Muscle of arm (tissue), 12 donors: ENCODE data around the gene HS3ST2. TPM values are rescaled to one million over a fixed set of nuclear protein-coding genes. Genes with fewer than 3 reads are reported as not detected.
"Not testable (repeated sequence)": the region's sequence is repeated elsewhere in the genome, so short reads cannot be mapped to it uniquely, and the experiment has no call there.

Experiments
- DNase-seq: peaks from one replicate; pipeline ENCODE4 v3.0.0-alpha.2; 2013
- polyA plus RNA-seq, 12 donors: library from polyadenylated mRNA; unstranded; fragments of 120-200 nt; gene quantifications; one replicate each; pipeline ENCODE4 v1.2.1, GENCODE V29; 2013; ENCODE audit not compliant: insufficient read length in 12 of 12

HS3ST2 gene
- polyA plus RNA-seq, 12 donors: 0.12 to 0.40 (median 0.22) TPM; not detected in 8

DNA sequence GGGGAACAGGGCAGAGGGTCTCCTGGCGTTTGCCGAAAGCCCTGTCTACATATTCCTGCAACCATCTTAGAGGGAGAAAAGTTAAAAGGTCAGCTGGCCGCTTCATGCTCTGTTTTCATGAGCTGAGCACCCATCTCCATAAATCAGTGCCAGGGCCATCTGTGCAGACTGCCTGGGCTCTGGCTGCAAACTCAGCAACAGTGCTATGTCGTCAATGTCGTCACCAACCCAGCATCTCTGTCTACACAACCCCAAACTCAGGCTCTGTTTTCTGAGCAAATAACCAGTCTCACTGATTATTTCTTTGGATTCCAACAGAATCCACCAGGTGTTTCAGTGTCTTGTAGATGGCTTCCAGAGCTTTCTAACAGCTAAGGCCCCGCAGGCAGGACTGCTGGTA, 65.0 kb downstream of the HS3ST2 start:
- DNase-seq: no peak

- DNase-seq: no peak
Measured at GRCh38 chr16:22879466-22879865, 65.5 kb downstream of the HS3ST2 start.

- no peak for DNase-seq
Measured at GRCh38 chr16:22882981-22883380, 69.0 kb downstream of the HS3ST2 start.

- no peak for DNase-seq
Measured at GRCh38 chr16:22885951-22886350, 72.0 kb downstream of the HS3ST2 start.

DNA sequence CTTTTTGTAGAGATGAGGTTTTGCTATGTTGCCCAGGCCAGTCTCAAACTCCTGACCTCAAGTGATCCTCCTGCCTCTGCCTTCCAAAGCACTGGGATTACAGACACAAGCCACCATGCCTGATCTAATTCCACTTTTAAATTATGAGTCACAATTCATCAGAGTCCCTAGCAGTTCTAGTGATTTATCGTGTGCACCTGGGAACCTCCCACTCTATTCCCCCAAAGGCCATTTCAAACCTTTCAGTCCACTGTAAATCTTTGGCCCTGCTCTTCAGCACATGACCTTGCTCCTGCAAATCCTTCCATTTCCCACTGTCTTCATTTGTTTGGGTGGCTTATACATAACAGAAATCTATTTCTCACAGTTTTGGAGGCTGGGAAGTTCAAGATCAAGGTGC, 73.0 kb downstream of the HS3ST2 start:
- DNase-seq: no peak

DNA sequence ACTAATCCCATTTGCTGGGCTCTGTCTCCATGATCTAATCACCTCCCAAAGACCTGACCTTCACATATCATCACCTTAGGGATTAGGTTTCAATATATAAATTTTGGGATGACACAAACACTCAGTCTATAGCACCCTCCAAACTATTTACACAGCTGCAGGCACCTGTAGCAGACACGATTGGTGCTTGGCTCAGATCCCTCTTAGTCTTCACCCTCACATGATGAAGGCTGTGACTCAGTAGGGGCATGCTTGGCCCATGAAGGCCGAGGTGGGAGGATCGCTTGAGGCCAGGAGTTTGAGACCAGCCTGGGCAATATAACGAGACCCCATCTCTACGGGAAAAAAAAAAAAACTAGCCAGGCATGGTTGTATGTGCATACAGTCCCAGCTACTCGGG, 73.5 kb downstream of the HS3ST2 start:
- DNase-seq: no peak

- no peak for DNase-seq
Measured at GRCh38 chr16:22888791-22889190, 74.8 kb downstream of the HS3ST2 start.

- DNase-seq: no peak
Measured at GRCh38 chr16:22890976-22891375, 77.0 kb downstream of the HS3ST2 start.

GRCh38 chr16:22897184-22897583, 83.2 kb downstream of the HS3ST2 start:
- no peak for DNase-seq

DNA sequence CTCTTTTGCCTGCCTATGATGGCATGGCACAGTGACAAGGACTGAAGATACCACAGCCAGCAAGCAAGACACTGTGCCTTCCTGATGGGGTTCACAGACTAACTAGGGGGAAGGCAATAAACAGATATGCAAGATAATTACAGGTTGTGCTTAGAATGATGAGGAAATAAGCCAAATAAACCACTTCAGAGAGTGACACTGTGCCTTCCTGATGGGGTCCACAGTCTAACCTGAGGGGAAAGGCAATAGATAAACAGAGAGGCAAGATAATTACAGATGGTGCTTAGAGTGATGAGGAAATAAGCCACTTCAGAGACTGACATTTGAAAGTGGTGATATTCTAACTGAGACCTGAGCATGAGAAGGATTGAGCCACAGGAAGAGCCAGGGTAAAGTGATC, 84.2 kb downstream of the HS3ST2 start:
- no peak for DNase-seq

- peak; percentile 35 for DNase-seq
Measured at GRCh38 chr16:22898874-22899348, 84.9 kb downstream of the HS3ST2 start.

DNA sequence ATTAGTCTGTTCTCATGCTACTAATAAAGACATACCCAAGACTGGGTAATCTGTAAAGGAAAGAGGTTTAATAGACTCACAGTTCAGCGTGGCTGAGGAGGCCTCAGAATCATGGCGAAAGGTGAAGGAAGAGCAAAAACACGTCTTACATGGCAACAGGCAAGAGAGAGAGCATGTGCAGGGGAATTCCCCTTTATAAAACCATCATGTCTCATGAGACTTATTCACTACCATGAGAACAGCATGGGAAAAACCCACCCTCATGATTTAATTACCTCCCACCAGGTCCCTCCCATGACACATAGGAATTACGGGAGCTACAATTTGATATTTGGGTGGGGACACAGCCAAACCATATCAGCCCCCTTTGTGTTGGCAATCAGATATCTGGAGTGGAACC, 85.6 kb downstream of the HS3ST2 start:
- DNase-seq: not testable (repeated sequence)

DNA sequence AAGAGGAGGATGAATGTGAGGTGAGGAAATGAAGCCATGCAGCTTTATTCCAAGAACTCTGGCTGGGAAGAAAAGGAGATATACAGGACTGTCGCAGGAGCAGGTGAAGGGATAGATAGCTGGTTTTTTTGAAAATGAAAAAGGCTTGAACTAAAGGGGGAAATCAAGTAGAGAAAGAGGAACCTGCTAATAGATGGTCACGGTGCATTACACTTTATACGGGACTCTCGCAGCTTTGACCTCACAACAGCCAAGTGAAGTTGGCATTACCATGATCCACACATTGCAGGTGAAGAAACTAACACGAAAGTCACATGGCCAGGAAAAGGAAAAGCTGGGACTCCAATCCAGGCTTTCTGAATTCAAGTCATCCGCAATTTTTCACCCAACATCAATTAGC, 86.9 kb downstream of the HS3ST2 start:
- no peak for DNase-seq

GRCh38 chr16:22901563-22901962, 87.6 kb downstream of the HS3ST2 start:
- no peak for DNase-seq

GRCh38 chr16:22903716-22904115, 89.8 kb downstream of the HS3ST2 start:
- DNase-seq: no peak

GRCh38 chr16:22912654-22913053, 98.7 kb downstream of the HS3ST2 start:
- no peak for DNase-seq

DNA sequence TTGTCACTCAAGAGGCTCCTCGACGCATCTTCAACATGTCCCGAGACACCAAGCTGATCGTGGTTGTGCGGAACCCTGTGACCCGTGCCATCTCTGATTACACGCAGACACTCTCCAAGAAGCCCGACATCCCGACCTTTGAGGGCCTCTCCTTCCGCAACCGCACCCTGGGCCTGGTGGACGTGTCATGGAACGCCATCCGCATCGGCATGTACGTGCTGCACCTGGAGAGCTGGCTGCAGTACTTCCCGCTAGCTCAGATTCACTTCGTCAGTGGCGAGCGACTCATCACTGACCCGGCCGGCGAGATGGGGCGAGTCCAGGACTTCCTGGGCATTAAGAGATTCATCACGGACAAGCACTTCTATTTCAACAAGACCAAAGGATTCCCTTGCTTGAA, 101.0 kb downstream of the HS3ST2 start:
- DNase-seq: no peak

GRCh38 chr16:22923491-22923890, 109.5 kb downstream of the HS3ST2 start:
- DNase-seq: no peak

- no peak for DNase-seq
Measured at GRCh38 chr16:22924492-22924891, 110.5 kb downstream of the HS3ST2 start.

- no peak for DNase-seq
Measured at GRCh38 chr16:22926105-22926751, 112.3 kb downstream of the HS3ST2 start.

- no peak for DNase-seq
Measured at GRCh38 chr16:22927306-22927705, 113.3 kb downstream of the HS3ST2 start.

GRCh38 chr16:22928882-22929435, 115.0 kb downstream of the HS3ST2 start:
- DNase-seq: no peak

DNA sequence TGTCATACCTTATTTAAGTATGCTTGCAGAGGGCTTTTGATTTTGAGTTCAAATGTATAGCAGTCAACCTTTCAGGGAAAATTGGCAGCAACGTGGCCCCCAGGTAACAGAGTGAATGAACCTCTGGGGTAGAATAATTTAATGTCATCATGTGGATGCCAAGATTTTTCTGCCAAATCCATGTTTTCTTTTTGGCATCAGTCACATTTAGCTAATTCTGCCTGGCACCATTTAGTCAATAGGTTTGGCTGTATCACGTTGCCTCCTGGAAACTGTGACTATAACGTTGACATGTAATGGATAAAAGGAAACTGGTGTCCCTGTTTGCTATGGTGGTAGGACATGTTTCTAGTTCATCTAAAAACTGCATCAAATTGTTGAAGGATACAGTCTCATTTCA, 115.5 kb downstream of the HS3ST2 start:
- DNase-seq: no peak
